H1 (cell line): Measurements from ENCODE around the gene GPR45. TPM values are rescaled to one million over a fixed set of nuclear protein-coding genes. Genes with fewer than 3 reads are reported as not detected.

Source experiments
- CHD7 ChIP-seq: fragments of 300-600 bp; sonication (generic); IDR thresholded peaks from 2 replicates; pipeline ENCODE4 v1.7.1; 2012; ENCODE audit warnings: low read length, moderate library complexity, mild to moderate bottlenecking, inconsistent platforms; ENCODE audit not compliant: insufficient replicate concordance
- CTBP2 ChIP-seq: IDR thresholded peaks from 2 replicates; pipeline ENCODE4 v1.7.0; 2011; ENCODE audit warnings: borderline replicate concordance, mild to moderate bottlenecking, moderate library complexity, mixed read lengths, low read length; ENCODE audit not compliant: insufficient read depth, insufficient read length
- E2F6 ChIP-seq: IDR thresholded peaks from 2 replicates; pipeline ENCODE4 v1.6.1; 2012; ENCODE audit warnings: inconsistent platforms
- EGR1 ChIP-seq: IDR thresholded peaks from 2 replicates; pipeline ENCODE4 v1.6.1; 2011; ENCODE audit warnings: low read depth, low read length, borderline replicate concordance
- GABPA ChIP-seq: IDR thresholded peaks from 2 replicates; pipeline ENCODE4 v1.6.1; 2011; ENCODE audit warnings: mild to moderate bottlenecking, low read length, moderate library complexity, borderline replicate concordance; ENCODE audit not compliant: insufficient read depth
- JUN ChIP-seq: IDR thresholded peaks from 2 replicates; pipeline ENCODE4 v1.6.1; 2011; ENCODE audit warnings: low read depth, mild to moderate bottlenecking, improper control_type of control experiment, low read length
- KDM1A ChIP-seq: fragments of 200-600, 300-600 bp; sonication (generic); IDR thresholded peaks from 2 replicates; pipeline ENCODE4 v1.7.1; 2016; ENCODE audit warnings: mild to moderate bottlenecking, low read length, borderline replicate concordance
- RBBP5 ChIP-seq: IDR thresholded peaks from 2 replicates; pipeline ENCODE4 v1.7.1; 2012; ENCODE audit warnings: low read depth, mild to moderate bottlenecking, inconsistent platforms, low read length, moderate library complexity, borderline replicate concordance
- SP1 ChIP-seq: IDR thresholded peaks from 2 replicates; pipeline ENCODE4 v1.6.1; 2011; ENCODE audit warnings: low read depth, low read length
- TCF12 ChIP-seq: IDR thresholded peaks from 2 replicates; pipeline ENCODE4 v1.6.1; 2011; ENCODE audit warnings: low read depth, mild to moderate bottlenecking, low read length
- polyA plus RNA-seq, 7 experiments: library from polyadenylated mRNA; depleted of rRNA in 3 of 7; stranded (reverse) in 5 of 7; unstranded in 2 of 7; fragments of >200 nt in 5 of 7; fragments of 200-250 nt in 2 of 7; gene quantifications; 1 replicate in 5 of 7; 2 replicates in 1 of 7; 4 replicates in 1 of 7; pipeline versions ENCODE4 v1.2.1 to v1.2.3, GENCODE V29; 2011 to 2013; ENCODE audit warnings: missing spikeins in 2 of 7, mixed read lengths in 2 of 7
- total RNA-seq: library from RNA; stranded (reverse); fragmentation: NEBNext Ultra II Directional; extraction: Animal tissue kit (Norgen Biotek cat#: 25700); gene quantifications from 2 replicates; pipeline ENCODE4 v1.2.1, GENCODE V29; 2021

Gene GPR45
- total and polyA plus RNA-seq, 2 of the 8 experiments (the other 6 are each of a cell fraction or from before 2014, with no cell fraction given), result 0.21 TPM; not detected in 1

GRCh38 chr2:105241443-105241842, at the start of gene GPR45 (continued):
- TF ChIP-seq CTBP2 (no peak), RBBP5 (no peak), E2F6 (no peak), GABPA (no peak), JUN (no peak), CHD7 (no peak), TCF12 (no peak), SP1 (no peak), KDM1A (no peak), EGR1 (no peak)
